Mesothelial cell of epicardium (in vitro differentiated cells): ENCODE measurements around the gene ACTR1A. TPM values are rescaled to one million over a fixed set of nuclear protein-coding genes. Genes with fewer than 3 reads are reported as not detected.
A peak's percentile ranks its signal among the peaks of the same experiment; 100 is the strongest.

ENCODE experiments used
- DNase-seq, 2 experiments: peaks; one replicate each; pipeline ENCODE4 v3.0.0; 2021; ENCODE audit warnings: low spot score in 2 of 2; ENCODE audit not compliant: unreplicated experiment in 2 of 2
- H3K27ac Mint-ChIP-seq: 2 replicates; pipeline ENCODE4 v1.8.0; 2021; ENCODE audit warnings: mixed read lengths
- H3K27me3 Mint-ChIP-seq: 2 replicates; pipeline ENCODE4 v1.8.0; 2021; ENCODE audit warnings: low read depth, mixed read lengths
- H3K36me3 Mint-ChIP-seq: 2 replicates; pipeline ENCODE4 v1.8.0; 2021; ENCODE audit warnings: mixed read lengths
- H3K4me1 Mint-ChIP-seq: 2 replicates; pipeline ENCODE4 v1.8.0; 2021; ENCODE audit warnings: mixed read lengths
- H3K4me3 Mint-ChIP-seq: 2 replicates; pipeline ENCODE4 v1.8.0; 2021; ENCODE audit warnings: mild to moderate bottlenecking, moderate library complexity, mixed read lengths
- H3K9me3 Mint-ChIP-seq: 2 replicates; pipeline ENCODE4 v1.8.0; 2021; ENCODE audit warnings: mixed read lengths
- total RNA-seq: library from RNA; stranded (reverse); gene quantifications from 3 replicates; pipeline ENCODE4 v1.2.1, GENCODE V29; 2021
- TF ChIP-seq, protein P1 (sequence below): fragments of 200-600 bp; sonication (generic); IDR thresholded peaks from one replicate; pipeline ENCODE4 v1.5.0; 2021; ENCODE audit warnings: antibody characterized with exemption; ENCODE audit not compliant: unreplicated experiment

ACTR1A gene
- total RNA-seq, 1 donor from 2014 or later: 91.7 TPM

DNA sequence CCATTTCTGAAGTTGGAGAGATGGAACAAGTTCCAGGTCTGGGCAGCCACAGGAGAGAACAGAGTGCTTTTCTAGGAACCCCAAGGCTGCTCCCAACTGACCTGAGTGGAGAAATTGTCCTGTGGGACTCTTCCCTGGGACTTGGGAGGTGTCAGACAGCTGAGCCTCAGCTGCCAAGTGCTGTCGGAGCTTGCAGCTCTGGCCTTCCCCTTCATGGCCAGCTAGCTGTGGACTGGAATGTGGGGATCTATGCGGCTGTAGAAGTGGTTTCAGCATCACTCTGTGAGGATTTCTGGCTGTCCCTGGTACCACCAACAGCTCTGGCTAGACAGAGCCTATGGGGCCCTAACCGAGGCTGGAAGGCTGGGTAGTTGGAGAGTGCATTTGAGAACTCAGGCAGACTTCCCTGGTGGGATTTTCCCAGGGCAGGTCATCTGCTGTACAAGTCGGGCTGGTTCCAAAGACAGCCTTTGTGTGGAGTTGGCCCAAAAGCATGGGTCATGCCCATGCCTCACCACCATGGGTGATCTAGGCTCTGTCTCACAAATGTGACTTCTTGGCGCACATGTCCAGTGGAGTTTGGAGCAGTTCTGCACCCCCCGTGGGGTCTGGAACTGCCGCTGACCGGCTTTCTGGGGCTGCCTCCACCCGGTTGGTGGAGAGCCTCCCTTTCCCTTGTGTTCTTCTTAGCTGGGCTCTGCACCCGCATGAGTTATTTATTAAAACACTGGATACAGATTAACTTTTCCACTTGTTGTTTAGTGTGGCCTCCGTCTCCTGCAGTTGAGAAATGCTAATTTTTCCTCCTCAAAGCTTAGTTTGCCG lies 12.2 kb upstream of the ACTR1A start:
- H3K4me3 Mint-ChIP-seq: no peak overlapping the region
- H3K9me3 Mint-ChIP-seq: no peaks in the 10 kb centered on the region
- H3K27ac Mint-ChIP-seq: no peak overlapping the region
- no peak for DNase-seq
- H3K27me3 Mint-ChIP-seq: no peaks in the 10 kb centered on the region
- TF ChIP-seq, protein P1, sequence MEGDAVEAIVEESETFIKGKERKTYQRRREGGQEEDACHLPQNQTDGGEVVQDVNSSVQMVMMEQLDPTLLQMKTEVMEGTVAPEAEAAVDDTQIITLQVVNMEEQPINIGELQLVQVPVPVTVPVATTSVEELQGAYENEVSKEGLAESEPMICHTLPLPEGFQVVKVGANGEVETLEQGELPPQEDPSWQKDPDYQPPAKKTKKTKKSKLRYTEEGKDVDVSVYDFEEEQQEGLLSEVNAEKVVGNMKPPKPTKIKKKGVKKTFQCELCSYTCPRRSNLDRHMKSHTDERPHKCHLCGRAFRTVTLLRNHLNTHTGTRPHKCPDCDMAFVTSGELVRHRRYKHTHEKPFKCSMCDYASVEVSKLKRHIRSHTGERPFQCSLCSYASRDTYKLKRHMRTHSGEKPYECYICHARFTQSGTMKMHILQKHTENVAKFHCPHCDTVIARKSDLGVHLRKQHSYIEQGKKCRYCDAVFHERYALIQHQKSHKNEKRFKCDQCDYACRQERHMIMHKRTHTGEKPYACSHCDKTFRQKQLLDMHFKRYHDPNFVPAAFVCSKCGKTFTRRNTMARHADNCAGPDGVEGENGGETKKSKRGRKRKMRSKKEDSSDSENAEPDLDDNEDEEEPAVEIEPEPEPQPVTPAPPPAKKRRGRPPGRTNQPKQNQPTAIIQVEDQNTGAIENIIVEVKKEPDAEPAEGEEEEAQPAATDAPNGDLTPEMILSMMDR: no peak
- peaks cover 19% of the 10 kb centered on the region for H3K36me3 Mint-ChIP-seq
- H3K4me1 Mint-ChIP-seq: peaks cover 14% of the 10 kb centered on the region

DNA sequence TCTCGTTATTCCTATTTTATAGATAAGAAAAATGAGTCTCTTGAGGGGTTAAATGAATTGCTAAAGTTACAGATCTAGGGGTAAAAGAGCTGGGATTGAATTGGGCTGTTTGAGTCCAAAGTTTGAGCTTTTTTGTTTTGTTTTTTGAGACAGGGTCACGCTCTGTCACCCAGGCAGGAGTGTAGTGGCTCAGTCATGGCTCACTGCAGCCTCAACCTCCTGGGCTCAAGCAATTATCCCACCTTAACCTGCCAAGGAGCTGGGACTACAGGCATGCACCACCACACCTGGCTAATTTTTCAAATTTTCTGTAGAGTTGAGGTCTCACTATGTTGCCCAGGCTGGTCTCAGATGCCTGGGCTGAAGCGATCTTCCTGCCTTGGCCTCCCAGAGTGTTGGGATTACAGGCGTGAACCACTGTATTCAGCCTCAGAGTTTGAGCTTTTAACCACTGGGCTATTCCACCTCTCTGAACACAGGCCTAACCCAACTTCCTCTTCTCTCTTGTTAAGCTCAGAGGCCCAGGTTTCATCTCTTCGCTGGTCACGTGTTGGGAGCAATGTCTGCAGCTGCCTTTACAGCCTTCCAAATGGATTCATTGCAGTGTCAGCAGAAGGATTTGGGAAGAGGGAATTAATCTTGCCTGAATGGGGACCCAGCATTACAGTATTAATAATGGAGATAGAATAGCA lies 9.2 kb upstream of the ACTR1A start:
- H3K36me3 Mint-ChIP-seq: peaks cover 20% of the 10 kb centered on the region
- peaks cover 15% of the 10 kb centered on the region for H3K4me1 Mint-ChIP-seq
- H3K27me3 Mint-ChIP-seq: no peaks in the 10 kb centered on the region
- H3K9me3 Mint-ChIP-seq: no peaks in the 10 kb centered on the region
- DNase-seq: no peak
- TF ChIP-seq, protein P1: no peak
- H3K4me3 Mint-ChIP-seq: no peak overlapping the region
- H3K27ac Mint-ChIP-seq: peak overlapping the region; percentile 14

DNA sequence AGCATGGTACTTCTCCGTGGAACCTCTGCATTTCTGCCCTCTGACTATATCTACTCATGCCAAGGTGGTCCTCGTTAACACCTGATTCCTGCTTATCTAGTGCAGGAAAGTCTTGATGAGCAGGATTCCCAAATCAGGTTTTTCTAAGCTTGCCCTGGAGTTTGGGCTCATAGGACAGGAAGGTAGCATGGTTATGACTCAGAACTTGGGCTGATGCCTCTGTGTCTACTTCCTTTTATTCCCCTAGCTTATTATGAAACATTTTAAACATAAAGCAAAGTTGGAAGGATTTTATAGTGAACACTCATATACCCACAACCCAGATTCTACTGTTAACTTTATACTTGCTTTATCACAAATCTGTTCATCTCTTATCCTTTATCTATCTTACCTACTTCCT lies 6.9 kb upstream of the ACTR1A start:
- no peak overlapping the region for H3K27ac Mint-ChIP-seq

DNA sequence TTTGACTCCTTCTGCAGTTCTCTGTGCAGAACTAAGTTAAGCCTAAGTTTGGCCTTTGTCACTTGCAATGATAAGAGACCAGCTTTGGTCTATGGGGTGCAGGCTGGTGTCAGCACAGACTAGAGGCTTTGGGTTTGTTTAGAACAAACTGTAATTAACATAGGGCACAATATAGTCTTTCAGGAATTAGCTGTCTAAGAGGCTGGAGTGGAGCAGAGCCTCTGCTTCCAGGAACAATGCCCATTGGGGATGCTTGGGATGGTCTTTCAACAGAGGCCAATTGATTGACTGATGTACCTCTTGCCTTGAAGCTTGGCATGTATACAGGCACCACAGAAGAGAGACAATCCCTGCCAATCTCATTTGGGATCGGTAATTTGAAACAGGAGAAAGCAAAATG lies 6.0 kb upstream of the ACTR1A start:
- H3K27ac Mint-ChIP-seq: no peak overlapping the region

More for the DNA sequence above, 6.9 kb upstream of the ACTR1A start:
- no peak for DNase-seq
- TF ChIP-seq, protein P1: no peak
- peaks cover 28% of the 10 kb centered on the region for H3K4me1 Mint-ChIP-seq
- H3K9me3 Mint-ChIP-seq: no peaks in the 10 kb centered on the region
- H3K36me3 Mint-ChIP-seq: peaks cover 20% of the 10 kb centered on the region
- no peaks in the 10 kb centered on the region for H3K27me3 Mint-ChIP-seq
- H3K4me3 Mint-ChIP-seq: no peak overlapping the region

DNA sequence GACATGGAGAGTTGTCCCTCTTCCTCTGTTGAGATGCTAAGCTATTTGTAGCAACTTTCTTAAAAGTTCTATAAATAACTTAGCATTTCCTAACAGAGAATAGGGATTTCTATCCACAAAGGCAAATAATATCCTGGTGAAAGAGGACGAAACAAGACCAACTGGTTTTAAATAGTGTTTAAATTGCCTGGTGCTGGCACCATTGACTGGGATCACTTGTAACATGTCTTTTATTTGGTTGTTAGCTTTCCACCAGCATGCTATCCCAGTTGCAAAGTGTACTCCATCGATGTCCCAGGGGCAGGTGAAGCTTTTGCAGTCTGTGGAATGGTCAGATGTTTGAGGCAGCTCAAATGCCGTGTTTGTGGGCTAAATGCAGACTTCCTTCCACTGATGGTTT lies 5.0 kb upstream of the ACTR1A start:
- Mint-ChIP-seq H3K27me3 (no peaks in the 10 kb centered on the region), H3K4me1 (peaks cover 31% of the 10 kb centered on the region), H3K4me3 (no peak overlapping the region), H3K27ac (no peak overlapping the region), H3K36me3 (peaks cover 13% of the 10 kb centered on the region), H3K9me3 (no peaks in the 10 kb centered on the region)
- TF ChIP-seq, protein P1: no peak
- no peak for DNase-seq

More for the DNA sequence above, 6.0 kb upstream of the ACTR1A start:
- no peak for DNase-seq
- Mint-ChIP-seq H3K9me3 (no peaks in the 10 kb centered on the region), H3K4me3 (no peak overlapping the region), H3K27me3 (no peaks in the 10 kb centered on the region), H3K4me1 (peaks cover 28% of the 10 kb centered on the region), H3K36me3 (peaks cover 17% of the 10 kb centered on the region)
- TF ChIP-seq, protein P1: no peak
